Stomach (tissue), 4 donors: ENCODE measurements around the gene MED12L.

Experiments
- EP300 ChIP-seq: sonication (generic); formaldehyde crosslinking; IDR thresholded peaks from one replicate; pipeline ENCODE4 v1.6.1; 2017; ENCODE audit warnings: antibody characterized with exemption
- POLR2A ChIP-seq, 4 donors: fragments of 450-650 bp; IDR thresholded peaks; one replicate each; pipeline ENCODE4 v1.6.1; 2016; ENCODE audit warnings: antibody characterized with exemption in 4 of 4, control low read depth in 2 of 4, mild to moderate bottlenecking in 1 of 4, moderate library complexity in 1 of 4
- POLR2AphosphoS5 ChIP-seq, 3 donors: sonication (generic); formaldehyde crosslinking; IDR thresholded peaks; one replicate each; pipeline ENCODE4 v1.6.1; 2016; ENCODE audit warnings: antibody characterized with exemption in 3 of 3
- TF ChIP-seq, protein P1 (sequence below), 7 experiments: fragments of 450-650 bp in 4 of 7; fragments of 200-600 bp in 3 of 7; sonication (generic) in 3 of 7; IDR thresholded peaks; one replicate each; pipeline ENCODE4 v1.5.1; 2016 to 2019; ENCODE audit warnings: antibody characterized with exemption in 7 of 7, control low read depth in 2 of 7, mild to moderate bottlenecking in 1 of 7

DNA sequence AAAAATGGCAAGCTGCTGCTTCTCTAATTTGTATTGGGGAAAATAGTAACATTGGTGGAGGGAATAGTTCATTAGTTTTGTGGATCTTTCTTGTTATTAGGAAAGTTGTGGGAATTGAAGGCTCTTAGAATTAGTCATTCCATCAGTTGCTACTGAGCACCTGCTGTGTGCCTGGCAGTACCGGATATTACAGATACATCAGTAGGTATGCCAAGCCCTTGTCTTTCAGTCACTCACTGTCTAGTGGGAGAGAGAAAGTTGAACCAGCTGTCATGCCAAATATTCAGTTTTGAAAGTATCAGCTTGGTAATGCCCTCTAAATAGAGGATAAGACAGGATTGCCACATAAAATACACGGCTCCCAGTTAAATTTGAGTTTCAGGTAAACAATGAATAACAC, 342.9 kb downstream of the MED12L start:
- TF ChIP-seq POLR2A (IDR thresholded peaks at IDR 0.05) (no peak), POLR2AphosphoS5 (IDR thresholded peaks at IDR 0.05) (no peak), EP300 (no peak)
- TF ChIP-seq, protein P1, sequence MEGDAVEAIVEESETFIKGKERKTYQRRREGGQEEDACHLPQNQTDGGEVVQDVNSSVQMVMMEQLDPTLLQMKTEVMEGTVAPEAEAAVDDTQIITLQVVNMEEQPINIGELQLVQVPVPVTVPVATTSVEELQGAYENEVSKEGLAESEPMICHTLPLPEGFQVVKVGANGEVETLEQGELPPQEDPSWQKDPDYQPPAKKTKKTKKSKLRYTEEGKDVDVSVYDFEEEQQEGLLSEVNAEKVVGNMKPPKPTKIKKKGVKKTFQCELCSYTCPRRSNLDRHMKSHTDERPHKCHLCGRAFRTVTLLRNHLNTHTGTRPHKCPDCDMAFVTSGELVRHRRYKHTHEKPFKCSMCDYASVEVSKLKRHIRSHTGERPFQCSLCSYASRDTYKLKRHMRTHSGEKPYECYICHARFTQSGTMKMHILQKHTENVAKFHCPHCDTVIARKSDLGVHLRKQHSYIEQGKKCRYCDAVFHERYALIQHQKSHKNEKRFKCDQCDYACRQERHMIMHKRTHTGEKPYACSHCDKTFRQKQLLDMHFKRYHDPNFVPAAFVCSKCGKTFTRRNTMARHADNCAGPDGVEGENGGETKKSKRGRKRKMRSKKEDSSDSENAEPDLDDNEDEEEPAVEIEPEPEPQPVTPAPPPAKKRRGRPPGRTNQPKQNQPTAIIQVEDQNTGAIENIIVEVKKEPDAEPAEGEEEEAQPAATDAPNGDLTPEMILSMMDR (IDR thresholded peaks at IDR 0.05) = no peak
